IgD-negative memory B cell (primary cell): Measurements from ENCODE around the gene RTL5. TPM values are rescaled to one million over a fixed set of nuclear protein-coding genes. Genes with fewer than 3 reads are reported as not detected.

Experiments used
- H3K27ac Mint-ChIP-seq, 3 donors: one replicate each; pipeline ENCODE4 v1.8.0; 2020 to 2022; ENCODE audit warnings: mild to moderate bottlenecking in 3 of 3, mixed read lengths in 3 of 3, moderate library complexity in 1 of 3
- H3K27me3 Mint-ChIP-seq: one replicate; pipeline ENCODE4 v1.8.0; 2021; ENCODE audit warnings: mixed read lengths
- H3K36me3 Mint-ChIP-seq: one replicate; pipeline ENCODE4 v1.8.0; 2020; ENCODE audit warnings: mild to moderate bottlenecking, mixed read lengths
- H3K4me1 Mint-ChIP-seq, 3 donors: one replicate each; pipeline ENCODE4 v1.8.0; 2020 to 2022; ENCODE audit warnings: mixed read lengths in 3 of 3, mild to moderate bottlenecking in 1 of 3
- H3K4me3 Mint-ChIP-seq, 4 donors: one replicate each; pipeline ENCODE4 v1.8.0; 2020 to 2022; ENCODE audit warnings: mild to moderate bottlenecking in 4 of 4, mixed read lengths in 4 of 4, moderate library complexity in 3 of 4
- H3K9me3 Mint-ChIP-seq, 3 donors: one replicate each; pipeline ENCODE4 v1.8.0; 2020 to 2021; ENCODE audit warnings: mixed read lengths in 3 of 3, mild to moderate bottlenecking in 1 of 3
- polyA plus RNA-seq: library from polyadenylated mRNA; unstranded; fragments of 300-500 nt; fragmentation: Illumina TruSeq; gene quantifications from one replicate; pipeline ENCODE4 v1.2.3, GENCODE V29; 2021

RTL5 gene
- polyA plus RNA-seq, 1 donor from 2014 or later, result not detected

DNA sequence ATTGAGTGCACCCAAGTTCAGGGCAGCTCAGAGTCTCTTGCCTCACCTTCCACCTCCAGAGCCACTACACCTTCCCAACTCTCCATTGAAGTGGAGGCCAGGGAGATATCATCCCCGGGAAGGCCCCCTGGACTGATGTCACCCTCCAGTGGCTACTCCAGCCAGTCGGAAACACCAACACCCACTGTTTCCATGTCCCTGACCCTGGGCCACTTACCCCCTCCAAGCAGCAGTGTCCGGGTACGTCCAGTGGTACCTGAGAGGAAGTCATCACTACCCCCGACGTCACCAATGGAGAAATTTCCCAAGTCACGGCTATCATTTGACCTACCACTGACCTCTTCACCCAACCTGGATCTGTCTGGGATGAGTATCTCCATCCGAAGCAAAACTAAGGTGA is 7.8 kb upstream of the RTL5 start:
- H3K27ac Mint-ChIP-seq, result no peak overlapping the region
- H3K9me3 Mint-ChIP-seq, result no peaks in the 10 kb centered on the region
- no peak overlapping the region for H3K4me3 Mint-ChIP-seq
- no peaks in the 10 kb centered on the region for H3K36me3 Mint-ChIP-seq
- peaks cover 0 to 11% (median 11%) of the 10 kb centered on the region in 3 donors for H3K4me1 Mint-ChIP-seq
- H3K27me3 Mint-ChIP-seq, result peaks cover 13% of the 10 kb centered on the region

DNA sequence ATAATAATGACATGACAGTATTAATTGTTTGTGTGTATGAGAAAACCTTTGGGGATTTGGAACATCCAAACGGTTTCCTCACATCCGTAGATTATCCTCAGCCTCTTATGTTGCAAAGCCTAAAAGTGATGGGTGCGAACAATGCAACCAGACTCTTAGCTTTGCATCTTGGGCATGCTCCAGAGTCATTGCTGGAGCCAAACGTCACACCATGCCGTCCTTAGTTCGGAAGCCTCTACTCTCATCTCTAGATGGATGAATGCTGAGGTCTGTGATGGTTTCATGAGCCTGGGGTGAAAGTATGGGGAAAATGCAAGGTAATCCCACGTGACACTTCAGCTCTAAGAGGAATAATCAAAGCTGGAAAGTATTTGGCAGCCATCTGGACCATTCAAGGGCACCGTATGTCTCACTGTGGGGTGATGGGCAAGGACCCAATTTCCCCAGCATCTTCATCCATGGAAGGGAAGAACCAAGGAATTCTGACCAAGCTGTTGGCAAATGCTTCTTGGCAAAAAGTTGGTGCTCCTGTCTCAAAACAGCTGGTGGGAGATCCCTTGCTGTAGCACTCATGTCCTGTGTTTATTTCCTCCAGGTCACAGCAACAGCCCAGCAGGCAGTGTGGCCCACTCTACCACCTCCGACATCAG is 6.3 kb upstream of the RTL5 start:
- Mint-ChIP-seq H3K9me3 (no peaks in the 10 kb centered on the region), H3K4me3 (no peak overlapping the region), H3K27me3 (peaks cover 17% of the 10 kb centered on the region), H3K4me1 (peaks cover 0 to 11% (median 9%) of the 10 kb centered on the region in 3 donors), H3K27ac (no peak overlapping the region), H3K36me3 (no peaks in the 10 kb centered on the region)

DNA sequence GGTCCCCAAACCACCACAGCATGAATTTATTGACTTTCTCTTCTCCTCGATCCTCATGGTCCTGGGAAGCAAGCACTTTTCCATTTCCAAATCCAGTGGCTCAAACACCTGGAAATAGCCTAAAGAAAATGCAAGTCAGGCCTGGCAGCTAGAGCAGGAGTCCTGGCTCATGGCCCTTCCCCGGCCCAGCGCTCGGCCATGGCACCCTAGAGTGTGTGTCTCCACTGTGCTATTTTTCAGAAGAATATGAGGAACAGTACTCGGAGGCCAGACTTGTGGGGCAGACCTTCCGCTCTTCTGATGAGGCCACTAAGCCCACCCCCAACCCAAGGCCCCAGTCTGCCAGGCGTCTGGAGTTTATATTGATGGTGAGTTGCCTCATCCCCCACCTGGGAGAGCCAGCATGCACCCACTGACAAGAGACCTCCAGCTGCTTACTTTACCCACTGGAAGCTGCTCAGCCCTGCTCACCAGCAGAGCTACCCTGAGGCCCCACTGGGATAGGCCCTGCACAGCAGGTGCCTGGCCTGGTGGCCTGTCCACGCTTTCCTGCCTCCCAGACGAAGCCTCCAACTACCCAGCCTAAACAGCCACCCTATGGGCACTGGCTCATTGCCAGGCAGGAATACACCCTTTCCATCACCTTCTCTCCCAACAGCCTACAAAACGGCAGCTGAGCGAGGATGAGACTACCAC is 2.3 kb upstream of the RTL5 start:
- no peaks in the 10 kb centered on the region for H3K9me3 Mint-ChIP-seq
- peaks cover 23% of the 10 kb centered on the region for H3K27me3 Mint-ChIP-seq
- H3K4me1 Mint-ChIP-seq, result peaks cover 0 to 5% (median 2%) of the 10 kb centered on the region in 3 donors
- H3K4me3 Mint-ChIP-seq, result no peak overlapping the region
- H3K27ac Mint-ChIP-seq, result no peak overlapping the region
- H3K36me3 Mint-ChIP-seq, result peaks cover 2% of the 10 kb centered on the region

DNA sequence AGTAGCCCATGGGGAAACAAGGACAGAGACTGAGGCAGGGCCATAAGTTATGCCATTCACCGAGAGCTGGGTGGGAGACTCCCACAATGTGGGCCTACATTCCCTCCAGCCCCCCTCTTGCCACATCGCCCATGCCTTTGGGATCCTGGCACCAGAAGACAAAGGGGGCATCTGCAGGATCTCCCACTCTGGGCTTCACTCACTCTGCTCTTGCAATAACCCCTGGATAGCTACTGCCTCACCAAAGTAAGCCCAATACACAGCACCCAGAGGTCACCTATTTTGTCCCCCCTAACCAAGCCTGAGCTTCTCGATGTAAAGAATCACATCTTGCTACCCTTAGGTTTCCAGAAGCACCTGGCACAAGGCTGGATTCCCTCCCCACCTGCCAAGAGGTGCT is 741 bp upstream of the RTL5 start:
- H3K27ac Mint-ChIP-seq, result peak overlapping the region in 1 of 3 donors; percentile 69
- H3K4me3 Mint-ChIP-seq, result peak overlapping the region in 1 of 4 donors; percentile 88

DNA sequence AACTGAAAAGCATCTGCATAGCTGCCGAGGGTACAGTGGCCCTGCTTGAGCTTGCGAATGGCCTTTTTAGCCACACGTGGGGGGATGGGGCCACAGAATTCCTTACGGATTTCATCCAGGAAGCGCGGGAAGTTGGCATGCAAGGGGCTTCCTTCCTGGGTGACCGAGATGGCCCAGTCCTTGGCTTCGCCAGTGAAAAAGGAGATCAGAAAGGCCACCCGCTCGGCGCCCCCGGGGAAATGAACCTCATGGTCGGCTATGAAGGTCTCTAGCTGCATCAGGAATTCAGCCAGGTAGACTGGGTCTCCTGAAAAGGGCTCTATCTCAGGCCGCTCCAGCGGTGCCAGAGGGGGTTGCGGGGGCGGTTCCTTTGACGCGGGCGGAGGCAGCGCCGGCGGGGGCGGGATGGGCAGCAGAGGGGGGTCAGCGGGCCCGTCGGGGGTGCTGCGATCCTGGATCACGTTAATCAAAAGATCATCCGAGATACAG is 909 bp downstream of the RTL5 start:
- H3K9me3 Mint-ChIP-seq, result no peaks in the 10 kb centered on the region
- no peak overlapping the region for H3K27ac Mint-ChIP-seq
- peaks cover 2% of the 10 kb centered on the region for H3K36me3 Mint-ChIP-seq
- peaks cover 32% of the 10 kb centered on the region for H3K27me3 Mint-ChIP-seq
- H3K4me1 Mint-ChIP-seq, result peaks cover 2 to 5% (median 5%) of the 10 kb centered on the region in 3 donors
- peak overlapping the region in 2 of 4 donors; percentile 34 to 75 for H3K4me3 Mint-ChIP-seq

More for the DNA sequence above, 741 bp upstream of the RTL5 start:
- H3K9me3 Mint-ChIP-seq, result no peaks in the 10 kb centered on the region
- H3K4me1 Mint-ChIP-seq, result peaks cover 0 to 5% (median 2%) of the 10 kb centered on the region in 3 donors
- peaks cover 24% of the 10 kb centered on the region for H3K27me3 Mint-ChIP-seq
- H3K36me3 Mint-ChIP-seq, result peaks cover 2% of the 10 kb centered on the region

DNA sequence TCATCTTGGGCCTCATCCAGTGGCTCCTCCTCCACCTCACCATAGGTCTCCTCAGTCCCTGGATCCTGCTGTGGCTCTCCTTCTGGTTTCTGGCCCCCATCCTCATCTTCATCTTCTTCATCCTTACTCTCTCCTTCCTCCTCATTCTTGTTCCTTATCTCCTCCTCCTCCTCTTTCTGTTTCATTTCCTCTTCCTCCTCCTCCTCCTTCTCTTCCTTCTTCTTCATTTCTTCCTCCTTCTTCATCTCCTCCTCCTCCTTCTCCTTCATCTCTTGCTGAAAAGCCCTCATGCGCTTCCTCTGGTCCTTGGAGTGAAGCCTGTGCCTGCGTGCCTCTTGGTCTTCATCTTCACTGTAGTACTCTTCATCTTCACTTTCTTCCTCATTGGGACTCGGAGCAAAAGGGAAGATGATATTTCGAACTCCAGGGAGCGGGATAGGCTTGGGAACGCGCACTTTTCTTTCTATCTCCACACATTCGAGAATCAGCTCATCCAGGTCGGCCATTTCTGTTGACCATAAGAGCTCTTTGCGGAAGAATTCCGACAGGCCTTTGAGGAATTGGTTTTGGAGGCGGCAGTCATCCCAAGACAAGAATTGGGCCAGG is 1.5 kb downstream of the RTL5 start:
- H3K27me3 Mint-ChIP-seq, result peaks cover 32% of the 10 kb centered on the region
- no peak overlapping the region for H3K4me3 Mint-ChIP-seq
- H3K27ac Mint-ChIP-seq, result peak overlapping the region in 1 of 3 donors; percentile 82
- H3K9me3 Mint-ChIP-seq, result no peaks in the 10 kb centered on the region
- peaks cover 2% of the 10 kb centered on the region for H3K36me3 Mint-ChIP-seq
- peaks cover 2 to 6% (median 5%) of the 10 kb centered on the region in 3 donors for H3K4me1 Mint-ChIP-seq

DNA sequence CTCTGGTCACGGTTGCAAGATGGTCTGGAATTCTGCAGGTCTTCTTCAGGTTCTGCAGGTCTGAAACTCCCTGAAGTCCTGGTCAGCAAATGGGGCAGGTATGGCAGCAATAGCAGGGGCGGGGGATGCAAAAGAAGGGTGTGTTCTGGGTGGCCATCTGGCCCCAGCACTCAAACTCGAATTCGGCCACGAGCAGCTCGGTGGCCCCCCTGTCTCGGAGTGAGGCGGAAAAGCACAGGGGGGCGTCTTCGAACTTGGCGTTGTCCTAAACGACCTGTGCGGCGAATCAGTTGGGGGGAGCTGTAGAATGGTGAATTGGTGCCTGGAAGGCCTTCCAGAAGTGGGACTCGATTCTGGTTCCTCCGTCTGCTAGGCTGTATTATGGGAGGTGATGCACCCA is 2.1 kb downstream of the RTL5 start:
- Mint-ChIP-seq H3K27ac (peak overlapping the region in 1 of 3 donors; percentile 82), H3K36me3 (peaks cover 2% of the 10 kb centered on the region), H3K4me3 (peak overlapping the region in 1 of 4 donors; percentile 77), H3K27me3 (peaks cover 28% of the 10 kb centered on the region), H3K9me3 (no peaks in the 10 kb centered on the region), H3K4me1 (peaks cover 2 to 9% (median 5%) of the 10 kb centered on the region in 3 donors)

DNA sequence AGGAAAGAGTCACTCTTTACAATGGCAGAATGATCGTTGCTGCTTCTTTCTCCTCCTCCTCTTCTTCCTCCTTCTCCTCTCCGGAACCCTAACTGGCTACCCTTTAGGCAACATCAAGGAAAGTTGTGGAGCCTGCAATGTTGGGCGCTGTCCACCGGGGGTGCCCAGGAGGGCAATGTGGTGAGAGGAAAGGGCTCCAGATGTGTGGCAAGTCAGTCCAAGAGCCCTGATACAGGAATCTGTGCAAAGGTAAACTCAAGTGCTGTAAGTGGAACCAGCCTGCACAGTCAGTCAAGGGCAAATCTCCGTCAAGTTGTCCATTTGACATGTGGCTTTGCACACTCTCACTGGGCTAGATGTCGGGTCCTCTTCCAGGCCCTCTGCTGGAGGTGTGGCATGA is 2.8 kb downstream of the RTL5 start:
- Mint-ChIP-seq H3K27me3 (peaks cover 34% of the 10 kb centered on the region), H3K4me3 (peak overlapping the region in 1 of 4 donors; percentile 2), H3K36me3 (peaks cover 2% of the 10 kb centered on the region), H3K27ac (peak overlapping the region in 1 of 3 donors; percentile 8), H3K9me3 (no peaks in the 10 kb centered on the region), H3K4me1 (peaks cover 5 to 9% (median 5%) of the 10 kb centered on the region in 3 donors)

DNA sequence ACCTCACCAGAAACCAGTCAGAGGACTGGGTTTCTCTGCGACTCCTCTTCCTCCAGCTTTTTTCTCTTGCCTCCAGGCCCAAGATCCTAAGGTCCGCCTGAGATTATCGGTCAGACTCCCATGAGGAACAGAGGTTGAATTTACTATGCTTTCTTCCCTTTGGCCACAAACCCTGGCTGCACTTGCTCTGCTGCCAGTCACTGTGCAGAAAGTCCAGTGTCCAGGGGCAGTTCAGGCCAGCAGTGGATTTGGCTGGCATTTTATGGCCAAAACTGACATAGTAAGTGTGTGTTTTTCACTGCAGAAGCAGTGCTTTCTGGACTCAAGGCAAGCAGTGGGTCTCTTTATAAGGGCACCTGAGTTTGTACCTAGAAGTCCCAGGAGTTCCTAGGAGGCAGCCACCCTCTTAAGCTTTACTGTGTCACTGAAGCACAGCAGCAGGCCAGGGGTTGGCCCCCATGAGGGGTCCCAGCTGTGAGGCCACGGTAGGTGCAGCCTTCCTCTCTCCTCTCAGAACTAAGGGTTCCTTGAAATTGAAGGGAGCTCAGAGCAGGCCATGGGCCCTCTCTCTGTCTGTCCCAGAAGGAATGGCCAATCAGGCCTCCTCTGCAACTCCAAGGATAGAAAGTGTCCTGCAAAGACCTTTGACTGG is 3.4 kb downstream of the RTL5 start:
- Mint-ChIP-seq H3K36me3 (peaks cover 2% of the 10 kb centered on the region), H3K4me1 (peaks cover 5 to 11% (median 5%) of the 10 kb centered on the region in 3 donors), H3K4me3 (no peak overlapping the region), H3K27ac (no peak overlapping the region), H3K9me3 (no peaks in the 10 kb centered on the region), H3K27me3 (peaks cover 33% of the 10 kb centered on the region)

DNA sequence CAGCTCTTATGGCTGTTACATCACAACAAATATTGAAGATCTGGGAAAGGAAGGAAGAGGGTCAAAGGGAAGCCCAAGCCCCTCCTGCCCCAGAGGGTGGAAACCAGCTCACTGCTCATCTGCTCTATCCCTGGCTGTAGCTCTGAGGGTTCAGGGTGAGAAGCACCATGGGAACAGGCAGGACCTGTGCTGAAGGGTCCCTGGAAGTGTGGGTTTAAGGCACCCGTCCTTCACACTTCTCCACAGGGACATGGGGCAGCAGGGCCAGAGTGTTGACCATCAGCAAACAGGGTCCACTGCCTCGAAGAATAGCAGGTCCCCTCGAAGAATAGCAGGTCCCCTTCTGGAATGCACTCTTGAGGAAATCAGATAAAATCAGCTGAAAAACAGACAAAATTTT is 4.4 kb downstream of the RTL5 start:
- H3K27me3 Mint-ChIP-seq, result peaks cover 32% of the 10 kb centered on the region
- H3K4me1 Mint-ChIP-seq, result peaks cover 5 to 17% (median 5%) of the 10 kb centered on the region in 3 donors

DNA sequence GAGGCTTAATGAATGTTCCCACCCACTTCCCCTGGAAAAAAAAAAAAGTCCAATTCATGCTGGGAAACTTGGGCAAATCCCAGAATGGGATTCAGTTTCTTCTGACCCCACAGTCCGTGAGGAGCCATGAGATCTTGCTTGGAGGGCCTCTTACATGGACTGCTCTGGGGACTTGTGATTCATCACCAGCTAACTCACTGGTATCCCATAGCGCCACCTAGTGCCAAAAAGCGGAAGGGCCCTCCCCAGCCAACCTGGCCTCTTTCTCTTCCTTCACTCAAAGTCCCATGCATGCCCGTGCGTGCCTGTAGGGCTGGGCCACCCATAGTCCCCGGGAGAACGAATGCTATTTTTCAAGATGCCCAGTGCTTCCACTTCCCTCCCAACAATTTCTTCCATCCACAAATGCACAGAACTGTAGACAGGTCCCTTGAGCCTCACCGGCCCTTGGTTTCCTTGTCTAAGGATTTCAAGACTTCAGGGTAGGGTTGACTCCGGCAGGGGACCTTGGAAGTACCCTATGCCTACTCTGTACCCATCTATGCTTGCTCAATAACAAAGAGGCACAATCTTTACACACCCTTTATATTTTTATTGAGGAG is 5.1 kb downstream of the RTL5 start:
- Mint-ChIP-seq H3K4me1 (peaks cover 4 to 15% (median 5%) of the 10 kb centered on the region in 3 donors), H3K9me3 (no peaks in the 10 kb centered on the region), H3K36me3 (peaks cover 2% of the 10 kb centered on the region), H3K4me3 (no peak overlapping the region), H3K27ac (peak overlapping the region in 1 of 3 donors; percentile 76), H3K27me3 (peaks cover 29% of the 10 kb centered on the region)

More for the DNA sequence above, 4.4 kb downstream of the RTL5 start:
- Mint-ChIP-seq H3K9me3 (no peaks in the 10 kb centered on the region), H3K36me3 (peaks cover 2% of the 10 kb centered on the region), H3K4me3 (no peak overlapping the region), H3K27ac (no peak overlapping the region)

DNA sequence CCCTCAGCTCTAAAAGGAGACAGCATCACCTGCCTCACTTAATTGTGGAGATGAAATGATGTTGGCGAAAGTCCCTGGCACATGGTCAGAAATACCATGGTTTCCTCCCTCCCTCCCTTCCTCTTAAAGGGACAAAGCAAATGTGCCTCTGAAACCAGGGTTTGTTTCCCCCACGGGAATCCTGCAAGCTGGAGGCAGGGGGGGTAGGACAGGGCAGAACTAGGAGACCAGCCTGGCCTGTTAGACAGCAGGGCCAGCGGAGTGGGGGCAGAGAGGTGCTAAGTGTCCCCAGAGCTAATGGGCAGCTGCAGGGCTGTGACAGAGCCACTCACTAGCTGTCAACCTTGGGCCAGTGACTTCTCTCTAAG is 5.7 kb downstream of the RTL5 start:
- peaks cover 5 to 15% (median 8%) of the 10 kb centered on the region in 3 donors for H3K4me1 Mint-ChIP-seq
- H3K27ac Mint-ChIP-seq, result no peak overlapping the region
- H3K9me3 Mint-ChIP-seq, result no peaks in the 10 kb centered on the region
- H3K27me3 Mint-ChIP-seq, result peaks cover 29% of the 10 kb centered on the region
- H3K4me3 Mint-ChIP-seq, result no peak overlapping the region
- H3K36me3 Mint-ChIP-seq, result peaks cover 2% of the 10 kb centered on the region

DNA sequence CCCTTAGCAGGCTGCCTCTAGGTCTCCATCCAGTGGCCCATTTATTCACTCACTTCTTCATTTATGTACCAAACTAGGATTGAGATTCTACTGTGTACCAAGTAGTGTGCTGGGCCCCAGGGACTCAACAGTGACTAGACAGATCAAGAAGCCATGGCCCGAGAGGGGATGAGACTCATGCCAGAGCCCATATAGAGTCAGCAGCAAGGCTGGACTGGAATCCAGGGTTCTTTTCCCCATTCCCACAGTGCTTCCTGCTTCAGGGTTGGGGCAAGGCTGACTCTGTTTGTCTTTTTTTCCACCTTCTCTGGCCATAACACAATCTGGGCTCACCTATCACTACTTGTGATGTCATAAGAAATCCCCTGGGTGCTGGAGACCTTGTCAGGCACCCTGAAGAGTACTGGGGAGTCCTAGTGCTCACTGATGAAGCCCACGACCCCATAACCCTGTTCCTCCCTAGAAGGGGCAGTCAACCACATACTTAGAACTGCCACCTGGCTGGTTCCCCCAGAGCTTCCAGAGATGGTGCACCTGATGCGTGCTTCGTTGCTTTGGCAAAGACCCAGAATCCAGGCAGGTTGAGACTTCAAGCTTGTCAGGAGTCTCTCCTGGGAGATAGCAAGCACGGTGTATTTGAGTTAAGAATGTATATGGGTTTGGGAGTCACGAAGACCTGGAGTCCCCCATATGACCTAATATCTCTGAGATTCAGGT is 6.2 kb downstream of the RTL5 start:
- H3K27ac Mint-ChIP-seq, result peak overlapping the region in 1 of 3 donors; percentile 36
- H3K4me1 Mint-ChIP-seq, result peaks cover 5 to 13% (median 11%) of the 10 kb centered on the region in 3 donors
- no peaks in the 10 kb centered on the region for H3K9me3 Mint-ChIP-seq
- peaks cover 29% of the 10 kb centered on the region for H3K27me3 Mint-ChIP-seq
- H3K4me3 Mint-ChIP-seq, result no peak overlapping the region
- peaks cover 2% of the 10 kb centered on the region for H3K36me3 Mint-ChIP-seq
